SW 1271 (cell line): ENCODE data around the gene ZNF784.

Experiments
- DNase-seq, 2 experiments: peaks; one replicate each; lab custom pipeline; 2025; lab: John Stamatoyannopoulos, UW

ZNF784 gene

DNA sequence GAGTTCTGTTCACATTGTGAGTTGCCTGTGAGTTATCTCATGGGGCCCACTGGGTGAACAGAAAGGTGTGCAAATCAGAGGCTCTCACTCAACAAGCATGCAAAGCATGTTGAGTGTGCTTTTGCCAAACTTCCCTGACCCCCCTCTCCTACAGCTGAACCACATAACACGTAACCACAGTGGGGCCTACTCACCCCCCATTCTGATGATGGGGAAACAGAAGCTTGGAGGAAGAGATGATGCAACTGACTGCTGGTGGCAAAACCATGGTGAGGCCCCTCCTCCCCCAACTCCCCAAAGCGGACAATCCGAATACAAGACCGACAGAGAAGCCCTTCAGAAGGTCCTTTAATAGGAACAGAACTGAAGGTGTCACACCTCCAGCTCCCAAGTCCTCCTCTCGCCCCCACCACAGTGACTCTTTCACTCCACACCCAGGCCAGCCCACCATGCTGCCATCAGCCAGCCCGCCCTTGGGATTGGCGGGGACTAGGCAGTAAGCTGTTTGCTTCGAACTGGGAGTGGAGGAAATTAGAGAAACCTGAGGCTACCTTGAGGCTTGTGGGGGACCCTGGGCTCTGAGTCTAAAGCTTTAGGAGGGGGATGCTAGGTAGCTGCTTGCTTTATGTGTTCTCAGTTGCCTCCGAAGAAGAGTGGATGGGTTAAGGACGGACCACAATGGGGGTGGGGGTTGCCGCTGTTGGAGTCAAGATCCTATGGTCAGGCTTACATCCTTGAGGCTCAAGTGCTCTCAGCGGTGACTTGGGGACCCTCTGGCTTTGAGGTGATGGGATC is 3.8 kb downstream of the ZNF784 start:
- no peak for DNase-seq

DNA sequence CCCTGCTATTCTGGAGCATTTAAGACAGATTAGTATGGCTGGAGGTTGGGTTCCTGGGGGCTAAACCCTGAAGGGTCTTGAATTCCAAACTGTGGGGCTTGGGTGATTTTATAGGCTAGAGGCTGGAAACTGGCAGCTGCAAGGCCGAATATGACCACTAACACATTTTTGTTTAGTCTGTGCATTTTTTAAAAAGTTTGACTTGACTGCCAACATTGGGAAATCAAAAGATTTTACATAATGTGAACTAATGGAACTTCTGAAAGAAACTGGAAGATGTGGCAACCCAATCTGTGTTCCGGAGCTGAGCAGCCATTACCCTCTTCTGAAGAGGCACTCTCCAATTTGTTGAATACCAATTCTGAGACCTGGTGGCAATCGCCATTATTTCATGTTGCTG is 5.1 kb downstream of the ZNF784 start:
- DNase-seq: no peak

DNA sequence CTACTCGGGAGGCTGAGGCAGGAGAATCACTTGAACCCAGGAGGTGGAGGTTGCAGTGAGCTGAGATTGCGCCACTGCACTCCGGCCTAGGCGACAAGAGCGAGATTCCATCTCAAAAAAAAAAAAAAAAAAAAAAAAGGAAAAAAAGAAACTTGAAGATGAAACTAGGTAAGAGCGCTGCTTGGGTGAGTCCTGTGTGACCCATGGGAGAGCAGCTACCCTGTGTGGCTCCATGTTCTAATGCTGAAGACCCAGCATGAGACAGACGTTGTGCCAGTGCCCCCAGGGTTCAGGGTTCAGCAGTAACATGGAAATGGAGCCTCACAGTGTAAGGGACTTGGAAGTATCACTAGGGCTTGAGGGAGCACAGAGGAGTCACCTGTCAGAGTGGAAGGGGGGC is 5.9 kb downstream of the ZNF784 start:
- DNase-seq: no peak

DNA sequence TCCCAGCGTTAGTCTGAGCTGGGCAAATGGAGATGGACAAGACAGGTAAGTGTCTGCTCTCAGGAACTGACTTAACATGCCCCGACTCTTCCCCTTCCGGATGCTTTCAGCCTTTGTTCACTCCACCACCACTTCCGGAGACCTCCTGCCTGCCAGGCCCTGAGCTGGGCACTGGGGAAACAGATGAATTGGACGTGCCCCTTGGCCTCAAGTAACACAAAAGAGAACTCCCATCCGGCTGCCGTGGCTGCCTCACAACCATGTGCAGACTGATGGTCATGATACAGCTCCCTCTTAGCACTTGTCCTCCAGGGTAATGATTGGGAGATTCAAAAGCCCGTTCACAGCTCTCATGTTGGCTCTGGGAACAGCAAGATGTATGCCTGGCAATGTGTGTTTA is 6.9 kb downstream of the ZNF784 start:
- DNase-seq: no peak

DNA sequence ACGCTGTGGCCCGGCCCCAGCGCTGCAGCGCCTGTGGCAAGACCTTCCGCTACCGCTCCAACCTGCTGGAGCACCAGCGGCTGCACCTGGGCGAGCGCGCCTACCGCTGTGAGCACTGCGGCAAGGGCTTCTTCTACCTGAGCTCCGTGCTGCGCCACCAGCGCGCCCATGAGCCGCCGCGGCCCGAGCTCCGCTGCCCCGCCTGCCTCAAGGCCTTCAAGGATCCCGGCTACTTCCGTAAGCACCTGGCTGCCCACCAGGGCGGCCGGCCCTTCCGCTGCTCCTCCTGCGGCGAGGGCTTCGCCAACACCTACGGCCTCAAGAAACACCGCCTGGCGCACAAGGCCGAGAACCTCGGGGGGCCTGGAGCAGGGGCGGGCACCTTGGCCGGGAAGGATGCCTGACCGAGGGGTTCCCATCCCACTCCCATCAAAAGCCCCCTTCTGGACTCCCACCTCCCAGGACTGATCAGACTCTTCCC is 7.9 kb downstream of the ZNF784 start:
- no peak for DNase-seq

DNA sequence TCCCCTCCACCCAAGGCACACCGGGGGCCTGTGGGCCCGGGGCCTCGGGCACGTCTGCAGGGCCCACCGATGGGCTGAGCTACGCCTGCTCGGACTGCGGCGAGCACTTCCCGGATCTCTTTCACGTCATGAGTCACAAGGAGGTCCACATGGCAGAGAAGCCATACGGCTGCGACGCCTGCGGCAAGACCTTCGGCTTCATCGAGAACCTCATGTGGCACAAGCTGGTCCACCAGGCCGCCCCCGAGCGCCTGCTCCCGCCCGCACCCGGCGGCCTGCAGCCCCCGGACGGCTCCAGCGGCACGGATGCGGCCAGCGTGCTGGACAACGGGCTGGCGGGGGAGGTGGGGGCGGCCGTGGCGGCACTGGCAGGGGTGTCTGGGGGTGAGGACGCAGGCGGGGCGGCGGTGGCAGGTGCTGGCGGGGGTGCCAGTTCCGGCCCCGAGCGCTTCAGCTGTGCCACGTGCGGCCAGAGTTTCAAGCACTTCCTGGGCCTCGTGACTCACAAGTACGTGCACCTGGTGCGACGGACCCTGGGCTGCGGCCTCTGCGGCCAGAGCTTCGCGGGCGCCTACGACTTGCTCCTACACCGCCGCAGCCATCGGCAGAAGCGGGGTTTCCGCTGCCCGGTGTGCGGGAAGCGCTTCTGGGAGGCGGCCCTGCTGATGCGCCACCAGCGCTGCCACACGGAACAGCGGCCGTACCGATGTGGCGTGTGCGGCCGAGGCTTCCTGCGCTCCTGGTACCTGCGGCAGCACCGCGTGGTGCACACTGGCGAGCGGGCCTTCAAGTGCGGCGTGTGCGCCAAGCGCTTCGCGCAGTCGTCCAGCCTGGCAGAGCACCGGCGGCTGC is 8.6 kb downstream of the ZNF784 start:
- DNase-seq: no peak

DNA sequence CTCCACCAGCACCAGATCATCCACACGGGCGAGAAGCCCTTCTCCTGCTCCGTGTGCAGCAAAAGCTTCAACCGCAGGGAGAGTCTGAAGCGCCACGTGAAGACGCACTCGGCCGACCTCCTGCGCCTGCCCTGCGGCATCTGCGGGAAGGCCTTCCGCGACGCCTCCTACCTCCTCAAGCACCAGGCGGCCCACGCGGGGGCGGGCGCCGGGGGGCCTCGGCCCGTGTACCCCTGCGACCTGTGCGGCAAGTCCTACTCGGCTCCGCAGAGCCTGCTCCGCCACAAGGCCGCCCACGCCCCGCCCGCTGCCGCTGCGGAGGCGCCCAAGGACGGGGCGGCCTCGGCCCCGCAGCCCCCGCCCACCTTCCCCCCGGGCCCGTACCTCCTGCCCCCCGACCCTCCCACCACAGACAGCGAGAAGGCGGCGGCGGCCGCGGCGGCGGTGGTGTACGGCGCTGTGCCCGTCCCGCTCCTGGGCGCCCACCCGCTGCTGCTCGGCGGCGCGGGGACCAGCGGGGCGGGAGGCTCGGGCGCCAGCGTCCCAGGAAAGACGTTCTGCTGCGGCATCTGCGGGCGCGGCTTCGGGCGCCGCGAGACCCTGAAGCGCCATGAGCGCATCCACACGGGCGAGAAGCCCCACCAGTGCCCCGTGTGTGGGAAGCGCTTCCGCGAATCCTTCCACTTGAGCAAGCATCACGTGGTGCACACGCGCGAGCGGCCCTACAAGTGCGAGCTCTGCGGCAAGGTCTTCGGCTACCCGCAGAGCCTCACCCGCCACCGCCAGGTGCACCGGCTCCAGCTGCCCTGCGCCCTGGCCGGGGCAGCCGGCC is 9.4 kb downstream of the ZNF784 start:
- no peak for DNase-seq

DNA sequence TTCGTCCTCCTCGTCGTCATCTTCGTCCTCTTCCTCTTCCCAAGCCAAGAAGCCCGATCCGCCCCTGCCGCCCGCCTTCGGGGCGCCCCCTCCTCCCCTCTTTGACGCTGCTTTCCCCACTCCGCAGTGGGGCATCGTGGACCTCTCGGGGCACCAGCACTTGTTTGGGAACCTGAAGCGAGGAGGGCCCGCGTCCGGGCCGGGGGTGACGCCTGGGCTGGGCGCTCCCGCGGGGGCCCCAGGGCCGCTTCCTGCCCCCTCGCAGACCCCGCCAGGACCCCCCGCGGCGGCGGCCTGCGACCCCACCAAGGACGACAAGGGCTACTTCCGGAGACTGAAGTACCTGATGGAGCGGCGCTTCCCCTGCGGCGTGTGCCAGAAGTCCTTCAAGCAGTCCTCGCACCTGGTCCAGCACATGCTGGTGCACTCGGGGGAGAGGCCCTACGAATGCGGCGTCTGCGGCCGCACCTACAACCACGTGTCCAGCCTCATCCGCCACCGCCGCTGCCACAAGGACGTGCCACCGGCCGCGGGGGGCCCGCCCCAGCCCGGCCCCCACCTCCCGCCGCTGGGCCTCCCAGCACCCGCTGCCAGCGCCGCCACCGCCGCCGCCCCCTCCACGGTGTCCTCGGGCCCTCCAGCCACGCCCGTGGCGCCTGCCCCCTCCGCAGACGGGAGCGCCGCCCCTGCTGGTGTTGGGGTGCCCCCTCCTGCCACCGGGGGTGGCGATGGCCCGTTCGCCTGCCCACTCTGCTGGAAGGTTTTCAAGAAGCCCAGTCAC is 10.2 kb downstream of the ZNF784 start:
- DNase-seq: no peak

DNA sequence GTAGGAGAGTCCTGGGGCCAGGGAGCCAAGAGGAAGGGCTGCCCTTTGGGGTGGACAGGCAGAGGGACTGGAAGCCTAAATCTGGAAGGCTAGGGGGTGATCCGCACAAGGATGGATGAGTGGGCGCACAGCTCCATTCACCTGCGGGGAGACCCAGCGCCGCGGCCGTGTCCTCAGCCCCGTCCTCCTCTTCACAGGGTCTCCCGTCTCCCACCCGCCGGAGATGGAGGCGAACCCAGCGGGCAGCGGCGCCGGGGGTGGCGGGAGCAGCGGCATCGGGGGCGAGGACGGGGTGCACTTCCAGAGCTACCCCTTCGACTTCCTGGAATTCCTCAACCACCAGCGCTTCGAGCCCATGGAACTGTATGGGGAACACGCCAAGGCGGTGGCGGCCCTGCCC is 11.0 kb downstream of the ZNF784 start:
- DNase-seq: no peak

DNA sequence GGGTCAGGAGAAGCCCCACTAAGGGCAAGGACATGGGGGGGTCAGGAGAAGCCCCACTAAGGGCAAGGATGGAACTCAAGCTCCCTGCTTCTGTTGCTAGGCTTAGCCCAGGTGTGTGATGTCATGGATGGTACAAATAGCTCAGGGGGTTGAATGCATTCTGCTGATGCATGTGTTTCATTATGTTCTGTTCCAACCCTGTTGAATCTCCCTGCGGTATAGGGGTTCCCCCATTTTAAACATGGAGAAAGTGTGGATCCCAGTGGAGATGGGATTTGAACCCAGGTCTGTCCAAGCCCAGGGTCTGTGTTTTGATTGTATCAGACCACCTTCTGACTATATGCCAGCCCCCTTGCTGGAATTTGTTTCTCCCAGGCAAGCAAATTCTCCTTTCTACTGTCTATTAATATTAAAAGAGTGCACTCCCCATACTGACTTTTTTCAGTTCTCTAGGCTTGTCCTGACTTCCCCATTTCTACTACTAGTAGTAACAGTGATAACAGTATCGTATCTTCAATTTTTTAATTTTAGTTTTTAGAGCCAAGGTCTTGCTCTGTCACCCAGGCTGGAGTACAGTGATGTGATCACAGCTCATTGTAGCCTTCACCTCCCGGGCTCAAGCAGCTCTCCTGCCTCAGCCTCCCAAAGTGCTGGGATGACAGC is 12.3 kb downstream of the ZNF784 start:
- DNase-seq: no peak

DNA sequence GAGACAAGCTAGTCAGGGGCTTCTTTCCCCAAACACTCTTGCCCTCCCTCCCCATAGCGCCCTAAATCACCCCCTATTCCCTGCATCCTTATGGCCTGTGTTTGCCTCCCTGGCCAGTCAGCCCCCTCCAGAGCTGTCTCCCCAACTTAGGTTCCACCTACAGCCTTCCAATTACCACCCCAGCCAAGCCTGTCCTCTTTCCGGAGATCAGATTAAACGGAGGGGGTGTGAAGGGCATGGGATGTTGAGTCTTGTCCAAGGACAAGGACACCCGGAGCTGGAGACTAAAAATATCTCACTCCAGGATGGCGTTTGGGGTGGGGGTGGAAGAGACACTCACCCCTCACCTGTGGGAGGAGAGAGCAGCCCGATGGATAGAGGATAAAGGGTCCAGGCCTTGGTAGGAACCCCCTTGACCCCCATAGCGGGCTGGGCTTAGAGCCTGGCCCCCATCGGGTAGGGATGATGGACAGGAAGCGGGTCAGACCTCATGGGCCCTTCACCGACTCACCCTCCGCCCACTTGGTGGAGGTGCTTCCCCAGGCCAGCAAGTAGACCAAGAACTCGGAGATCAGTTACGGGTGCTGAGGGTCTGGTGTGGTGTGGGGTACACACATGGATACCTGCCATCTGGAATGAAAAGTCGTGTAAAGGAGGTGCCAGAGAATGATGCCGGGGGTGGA is 12.9 kb downstream of the ZNF784 start:
- DNase-seq: no peak

DNA sequence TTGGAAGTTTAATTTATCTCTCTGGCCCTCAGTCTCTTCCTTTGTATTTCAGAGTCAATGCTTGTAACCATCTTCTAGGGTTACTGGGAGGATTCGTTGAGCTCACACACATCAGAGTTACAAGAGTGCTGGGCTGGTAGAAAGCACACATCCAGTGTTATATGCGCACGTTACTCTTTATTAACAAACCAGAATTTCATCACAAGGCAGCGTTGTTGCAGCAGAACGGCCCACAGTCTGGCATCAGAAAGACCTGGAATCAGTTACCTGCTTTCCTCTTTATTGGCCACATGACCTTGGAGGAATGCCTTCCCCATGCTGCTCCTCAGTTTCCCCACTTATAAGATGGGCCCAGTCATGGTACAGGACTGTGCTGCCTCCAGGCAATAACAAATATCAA is 15.0 kb downstream of the ZNF784 start:
- no peak for DNase-seq

DNA sequence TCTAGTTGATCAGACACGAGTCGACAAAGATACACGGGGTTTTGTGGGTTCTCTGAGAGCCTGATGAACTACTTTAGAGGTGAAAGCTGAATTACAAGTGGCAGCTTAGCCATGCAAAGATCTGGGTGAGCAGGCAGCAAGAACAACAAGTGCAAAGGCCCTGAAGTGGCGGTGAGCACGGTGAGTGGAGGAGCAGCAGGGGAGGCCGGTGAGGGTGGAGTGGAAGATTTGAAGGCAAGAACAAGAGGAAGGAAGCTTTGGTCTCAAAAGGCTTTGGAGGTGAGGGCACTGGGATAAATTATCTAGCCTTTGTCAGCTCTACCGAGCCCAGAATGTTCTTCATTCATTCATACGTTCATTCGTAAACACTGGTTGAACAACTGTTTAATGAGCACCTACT is 17.5 kb downstream of the ZNF784 start:
- DNase-seq: no peak

DNA sequence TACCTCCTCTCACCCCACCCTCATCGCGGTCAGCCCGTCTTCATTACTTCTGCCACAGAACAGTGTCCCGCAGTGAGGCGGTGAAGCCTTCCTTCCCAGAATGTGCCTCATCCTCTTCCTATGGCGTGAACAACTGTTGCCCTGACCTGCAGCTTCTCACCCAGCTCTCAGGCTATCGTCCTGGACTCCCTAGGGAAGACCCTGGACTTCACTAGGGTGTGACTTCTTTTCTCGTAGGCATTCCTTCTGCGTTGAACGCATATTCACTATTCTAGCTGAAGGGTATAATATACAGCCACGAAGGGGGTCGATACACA is 17.9 kb downstream of the ZNF784 start:
- DNase-seq: no peak

DNA sequence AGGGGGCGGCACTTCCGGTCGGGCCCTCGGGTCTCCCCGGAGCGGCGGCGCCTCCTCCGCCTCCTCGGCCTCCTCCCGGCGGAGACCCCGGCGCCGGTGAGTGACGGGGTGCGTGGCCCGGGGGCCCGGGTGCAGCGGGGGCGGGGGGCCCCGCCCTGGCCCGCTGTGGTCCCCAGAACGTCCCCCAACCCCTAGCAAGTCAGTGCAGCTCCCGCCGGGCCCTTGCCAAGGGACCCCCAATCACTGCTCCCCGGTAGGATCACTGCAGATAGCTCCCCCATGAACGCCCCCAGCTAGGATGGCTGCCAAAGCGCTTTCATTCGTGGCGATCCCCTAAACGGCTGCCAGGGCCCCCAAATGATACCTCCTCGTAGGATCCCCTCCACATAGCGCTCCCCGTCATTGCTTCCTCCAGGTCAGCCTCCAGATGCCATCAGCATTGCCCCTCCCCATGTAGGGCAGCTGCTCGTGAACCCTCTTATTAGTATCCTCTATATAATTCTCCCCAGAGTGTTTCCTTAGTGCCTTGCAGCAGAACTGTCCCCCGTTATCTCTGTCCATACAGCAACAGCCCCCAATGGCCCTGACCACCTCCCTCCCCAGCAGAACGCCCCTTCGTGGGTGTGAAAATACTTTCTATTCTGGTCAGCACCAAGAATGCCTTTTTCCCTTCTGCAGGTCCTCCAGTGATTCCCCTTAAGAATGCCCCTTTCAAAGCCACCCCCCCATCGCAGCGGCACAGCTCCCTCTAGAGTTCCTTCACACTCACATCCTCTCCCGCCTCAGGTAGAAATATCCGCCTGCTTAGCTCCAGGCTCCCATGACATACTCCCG is 18.5 kb downstream of the ZNF784 start, which contains the start of gene ZNF865:
Gene ZNF865, plus strand, starts transcription at position 11 of the 834 bp plus-strand sequence. CDS start 7,972 bp downstream, outside the sequence.
- peak in 1 of 2 experiments; percentile 79 for DNase-seq

DNA sequence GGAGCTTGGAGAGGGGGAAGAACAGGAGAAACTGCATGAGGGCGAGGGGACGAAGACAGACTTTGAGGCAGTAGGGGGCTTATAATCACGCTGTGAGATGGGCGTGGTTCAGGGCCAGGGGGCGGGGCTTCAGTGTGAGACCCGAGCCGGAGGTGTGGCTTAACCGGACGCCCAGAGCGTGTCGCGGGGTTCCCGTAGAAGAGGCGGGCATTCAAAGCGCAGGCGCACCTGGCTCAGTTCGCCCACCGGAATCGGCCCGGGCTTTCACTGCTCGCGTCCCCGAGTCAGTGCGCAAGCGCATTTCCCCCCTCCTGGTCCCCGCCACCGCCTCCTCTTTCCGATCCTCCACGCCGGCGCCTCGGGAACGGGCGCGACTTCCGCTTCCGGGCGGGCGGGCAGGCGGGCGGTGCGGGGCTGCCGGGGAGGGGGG is 19.1 kb downstream of the ZNF784 start:
- peak; percentile 86 to 90 for DNase-seq

DNA sequence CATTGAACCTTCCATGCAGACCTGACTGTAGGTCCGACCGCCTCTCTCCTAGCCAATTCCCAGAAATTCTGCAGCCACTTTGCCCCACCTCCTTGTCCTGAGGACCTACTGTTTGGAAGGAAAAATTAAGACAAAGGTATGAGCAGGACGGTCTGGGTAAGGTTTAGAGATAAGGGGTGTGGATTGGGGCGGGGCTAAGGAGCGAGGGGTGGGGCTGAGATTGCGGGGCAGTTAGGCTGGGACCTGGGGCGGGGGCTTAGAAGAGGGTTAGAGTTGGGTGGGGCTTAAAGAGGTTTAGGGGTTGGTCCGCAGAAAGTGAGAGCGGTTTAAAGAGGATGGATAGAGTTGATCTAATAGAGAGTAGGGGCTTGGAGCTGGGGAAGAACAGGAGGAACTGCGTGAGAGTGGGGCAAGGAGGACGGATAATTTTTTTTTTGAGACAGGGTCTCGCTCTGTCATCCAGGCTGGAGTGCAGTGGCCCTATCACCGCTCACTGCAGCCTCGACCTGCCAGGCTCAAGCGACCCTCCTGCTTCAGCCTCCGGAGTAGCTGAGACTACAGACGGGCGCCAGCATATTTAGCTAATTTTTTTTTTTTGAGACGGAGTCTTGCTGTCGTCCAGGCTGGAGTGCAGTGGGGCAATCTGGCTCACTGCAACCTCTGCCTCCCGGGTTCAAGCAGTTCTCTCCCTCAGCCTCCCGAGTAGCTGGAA is 20.6 kb downstream of the ZNF784 start:
- no peak for DNase-seq

DNA sequence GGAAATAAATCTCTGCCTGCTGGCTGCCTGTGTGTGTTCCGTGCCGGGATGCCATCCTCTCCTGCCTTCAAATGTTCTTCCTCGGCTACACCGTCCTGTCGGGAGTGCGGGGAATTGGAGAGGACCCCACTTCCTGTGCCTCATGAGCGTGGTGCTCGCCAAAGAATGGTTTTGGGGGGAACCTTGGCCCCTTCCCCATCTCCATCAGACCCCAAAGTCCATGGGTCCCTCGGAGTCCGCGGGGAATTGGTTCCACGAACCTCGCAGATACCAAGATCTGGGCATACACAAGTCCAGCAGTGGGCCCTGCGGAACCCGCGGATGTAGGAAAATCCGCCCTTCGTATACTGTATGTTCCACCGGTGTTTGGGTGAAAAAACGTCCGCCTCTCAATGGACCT is 21.3 kb downstream of the ZNF784 start:
- DNase-seq: no peak
